HG03196 (cell line): ENCODE measurements around the gene ANO6.
"Not testable (repeated sequence)": the region's sequence is repeated elsewhere in the genome, so short reads cannot be mapped to it uniquely, and the experiment has no call there.

ENCODE experiments used
- ATAC-seq: cut with Tn5 transposase; IDR thresholded peaks from one replicate; pipeline ENCODE4 v1.9.1; 2021; ENCODE audit not compliant: unreplicated experiment

Gene ANO6

GRCh38 chr12:45389426-45389825 is 173.5 kb downstream of the ANO6 start:
- ATAC-seq = no peak

GRCh38 chr12:45397499-45397898 is 181.6 kb downstream of the ANO6 start:
- ATAC-seq = not testable (repeated sequence)

GRCh38 chr12:45398552-45398951 is 182.7 kb downstream of the ANO6 start:
- ATAC-seq = no peak

DNA sequence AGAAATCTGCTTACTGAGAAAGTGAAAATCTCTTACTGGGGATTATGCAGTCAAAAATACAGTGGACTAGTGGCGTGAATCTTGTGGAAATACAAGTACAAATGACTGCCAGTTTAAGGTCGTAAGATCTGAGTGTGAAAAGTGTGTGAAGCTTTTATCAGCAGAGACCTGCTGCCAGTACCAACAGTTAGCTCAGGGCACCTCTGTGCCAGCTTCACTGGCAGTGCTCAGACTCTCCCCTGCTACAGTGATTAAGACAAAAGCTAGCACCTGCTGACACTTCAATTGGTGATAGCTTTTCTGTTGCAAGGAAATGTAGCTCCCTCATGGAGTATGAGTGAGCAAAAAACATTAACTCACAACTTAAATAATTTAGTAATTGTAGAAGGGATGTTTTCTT is 185.1 kb downstream of the ANO6 start:
- ATAC-seq = no peak

DNA sequence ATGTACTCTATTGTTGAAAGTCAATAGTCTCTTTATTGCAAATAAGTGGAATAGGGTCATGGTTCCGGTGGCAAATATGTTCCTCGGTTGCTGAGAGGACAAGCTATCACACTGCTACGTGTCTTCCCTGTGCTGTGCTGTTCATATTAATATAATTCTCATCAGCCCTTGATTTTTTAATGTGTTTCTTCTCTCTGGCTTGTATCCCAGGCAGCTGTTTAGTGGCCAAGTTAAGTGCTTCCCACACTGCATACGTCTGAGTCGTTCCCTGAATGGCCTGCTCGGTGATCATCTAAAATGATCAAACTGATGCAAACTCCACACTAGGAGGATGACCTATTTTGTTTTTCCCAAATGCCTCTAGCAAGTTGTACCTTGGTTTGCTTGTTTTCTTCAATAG is 186.4 kb downstream of the ANO6 start:
- no peak for ATAC-seq

DNA sequence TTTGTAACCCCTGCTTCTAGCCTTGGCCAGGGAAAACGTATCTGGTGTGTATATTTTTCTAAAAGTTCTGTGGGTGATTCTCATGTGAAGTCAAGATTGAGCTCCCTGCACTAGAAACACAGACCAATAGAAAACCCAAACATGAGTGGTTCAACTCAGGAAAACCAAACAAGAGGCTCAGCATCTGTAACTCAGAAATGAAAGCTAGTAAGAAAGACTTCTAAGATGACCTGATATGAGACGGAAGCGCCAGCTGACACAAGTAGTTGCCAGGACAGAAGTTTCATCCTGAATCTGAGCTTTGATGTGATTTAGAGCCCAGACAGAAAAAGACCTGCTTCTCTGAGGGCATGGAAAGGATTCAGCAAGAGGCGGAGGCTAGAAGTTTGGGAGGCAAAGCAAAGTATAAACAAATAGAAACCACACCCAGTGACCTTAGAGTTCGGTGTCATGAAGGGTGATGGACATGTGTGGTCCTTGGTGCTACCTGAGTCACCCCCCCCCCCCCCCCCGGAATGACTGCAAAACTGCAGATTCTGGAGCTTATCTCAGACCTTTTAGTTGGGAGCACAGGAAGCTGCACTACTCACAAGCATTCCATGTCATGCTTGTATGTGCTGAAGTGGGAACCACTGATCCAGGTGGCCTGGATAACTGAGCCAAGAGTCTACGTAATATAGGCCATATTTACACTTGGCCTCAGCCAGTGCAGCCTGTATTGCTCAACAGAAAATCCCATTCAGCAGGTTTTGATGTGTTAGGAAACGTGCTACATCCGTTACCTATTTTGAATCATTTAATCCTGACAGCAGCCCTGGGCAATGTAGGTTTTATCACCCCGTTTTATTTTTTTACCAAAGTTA is 191.3 kb downstream of the ANO6 start:
- no peak for ATAC-seq

GRCh38 chr12:45407981-45408728 is 192.3 kb downstream of the ANO6 start:
- ATAC-seq = no peak

- no peak for ATAC-seq
These were observed 192.8 kb downstream of the ANO6 start for GRCh38 chr12:45408729-45409114.

DNA sequence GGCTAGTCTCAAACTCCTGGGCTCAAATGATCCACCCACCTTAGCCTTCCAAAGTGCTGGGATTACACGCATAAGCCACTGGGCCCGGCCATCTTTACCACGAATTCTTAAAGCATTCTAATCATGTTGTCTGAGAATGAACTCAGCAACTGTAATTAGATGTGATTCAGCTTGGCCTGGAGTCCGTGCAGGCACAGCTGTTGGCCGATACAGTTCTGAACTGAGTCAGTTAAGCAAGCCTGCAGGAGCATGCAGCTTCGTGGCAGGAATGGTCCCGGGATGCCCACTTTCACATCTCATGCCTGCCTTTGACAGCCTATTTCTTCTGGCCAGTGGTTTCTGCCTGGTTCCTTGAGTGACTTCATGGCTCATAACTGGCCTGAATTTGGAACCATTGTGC is 194.1 kb downstream of the ANO6 start:
- ATAC-seq = no peak

DNA sequence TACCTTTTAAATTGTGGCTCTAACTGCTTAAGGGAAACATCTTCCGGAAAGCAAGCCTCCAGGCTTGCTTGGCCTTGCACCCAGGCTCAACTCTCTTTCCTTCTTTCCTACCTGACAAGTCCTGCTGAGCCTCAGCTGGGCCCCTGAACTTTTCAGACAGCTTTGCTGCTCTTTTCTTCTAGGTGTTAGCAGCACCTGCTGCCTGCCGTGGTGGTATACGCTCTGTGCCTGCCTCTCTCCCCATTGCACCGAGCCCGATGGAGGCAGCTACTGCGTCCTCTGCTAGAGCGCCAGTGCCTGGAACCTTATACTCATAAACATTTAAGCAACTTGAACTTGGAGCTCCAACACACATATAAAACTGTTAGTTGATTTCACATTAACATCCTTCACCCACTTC is 195.7 kb downstream of the ANO6 start:
- ATAC-seq = no peak

GRCh38 chr12:45415393-45415817 is 199.5 kb downstream of the ANO6 start:
- ATAC-seq = peak; percentile 92

DNA sequence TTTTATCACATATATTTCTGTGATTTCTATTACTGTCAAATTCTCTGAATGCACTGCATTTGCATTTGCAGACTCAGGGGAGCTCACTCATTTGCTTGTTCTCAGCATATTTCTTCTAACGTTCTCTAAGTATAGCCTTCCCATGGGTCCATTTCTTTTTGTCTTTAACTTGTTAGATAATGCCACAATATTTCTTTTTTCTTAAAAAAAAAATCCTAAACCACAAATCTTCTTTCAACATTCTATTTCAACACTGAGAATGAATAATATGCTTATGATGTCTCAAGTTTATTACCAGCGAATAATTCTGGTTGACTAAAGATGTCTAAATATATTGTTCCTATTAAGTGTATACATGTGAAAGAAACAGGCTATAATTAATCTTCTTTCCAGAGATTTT is 200.2 kb downstream of the ANO6 start:
- no peak for ATAC-seq

DNA sequence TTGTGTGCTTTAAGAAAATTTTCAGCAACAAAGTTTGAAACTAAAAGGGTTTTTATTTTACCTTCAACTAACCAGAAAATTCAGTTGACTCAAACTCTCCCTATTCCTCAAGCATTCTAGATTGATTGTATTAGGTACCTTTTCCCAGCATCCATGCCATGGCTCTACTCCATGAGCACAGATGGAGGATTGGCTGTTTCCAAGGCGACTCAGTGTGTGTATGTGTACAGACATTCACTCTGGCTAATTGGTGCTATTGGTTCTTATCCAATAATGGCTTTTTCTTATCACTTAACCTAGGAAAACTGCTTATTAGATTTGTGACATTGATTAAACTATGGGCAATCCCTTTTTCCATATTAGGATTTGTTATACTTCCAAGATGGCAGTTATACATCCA is 202.6 kb downstream of the ANO6 start:
- no peak for ATAC-seq

DNA sequence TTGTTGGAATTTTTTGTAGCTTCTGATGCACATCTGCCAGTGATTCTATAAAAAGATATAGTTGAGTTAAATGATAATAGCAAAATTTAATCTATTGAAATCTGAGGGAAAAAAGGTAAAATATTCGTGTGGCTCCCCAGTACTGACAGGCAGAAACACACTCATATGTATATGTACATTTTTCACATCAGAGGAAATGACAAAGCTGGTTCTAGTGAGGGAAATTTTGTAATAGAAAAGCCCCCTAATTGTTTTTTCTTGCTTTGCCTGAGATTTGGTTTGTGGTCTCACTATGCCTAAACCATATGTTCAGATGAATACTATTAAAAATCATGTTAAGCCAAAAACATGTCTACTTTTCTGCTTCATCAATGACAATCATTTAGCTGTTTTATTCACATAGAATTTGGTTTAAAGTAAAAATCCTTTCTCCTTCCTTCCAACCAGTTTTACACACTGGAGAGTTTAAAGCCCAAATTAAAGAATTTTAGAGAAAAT is 203.5 kb downstream of the ANO6 start:
- no peak for ATAC-seq

DNA sequence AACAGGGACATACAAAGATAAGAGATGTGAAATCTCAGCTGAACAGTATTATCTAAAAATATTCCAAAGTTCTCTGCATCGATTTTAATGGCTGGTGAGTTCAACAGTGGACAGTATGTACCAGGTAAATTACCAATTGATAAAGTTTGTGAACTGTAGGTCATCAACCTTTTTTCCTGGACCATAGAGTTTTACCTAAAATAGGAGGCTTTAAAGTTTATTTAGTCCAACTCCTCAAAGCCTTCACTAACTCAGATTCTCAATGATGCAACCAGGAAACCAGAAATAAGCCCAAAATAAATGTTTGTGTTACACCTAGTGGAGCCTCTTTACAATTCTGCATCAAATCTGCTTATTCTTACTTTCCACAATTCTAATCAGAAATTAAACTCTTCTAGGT is 205.8 kb downstream of the ANO6 start:
- ATAC-seq = no peak

DNA sequence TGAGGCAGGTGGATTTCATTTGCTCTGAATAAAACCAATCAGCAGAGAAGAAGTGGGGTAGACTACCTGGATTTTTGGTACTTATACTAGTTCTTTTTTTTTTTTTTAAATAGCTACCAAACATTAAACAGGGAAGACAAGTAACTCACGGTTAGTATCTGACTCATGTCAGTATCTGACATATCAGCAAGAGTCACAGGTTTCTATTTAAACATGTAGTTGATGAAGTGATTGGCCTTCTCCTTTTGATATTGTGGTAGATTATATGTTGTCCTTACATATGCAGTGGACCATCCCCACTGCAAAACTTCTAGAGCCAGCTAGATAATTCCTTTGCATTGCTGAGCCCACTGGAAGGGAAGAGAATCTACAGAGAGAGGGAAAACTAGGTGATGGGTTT is 208.0 kb downstream of the ANO6 start:
- no peak for ATAC-seq

DNA sequence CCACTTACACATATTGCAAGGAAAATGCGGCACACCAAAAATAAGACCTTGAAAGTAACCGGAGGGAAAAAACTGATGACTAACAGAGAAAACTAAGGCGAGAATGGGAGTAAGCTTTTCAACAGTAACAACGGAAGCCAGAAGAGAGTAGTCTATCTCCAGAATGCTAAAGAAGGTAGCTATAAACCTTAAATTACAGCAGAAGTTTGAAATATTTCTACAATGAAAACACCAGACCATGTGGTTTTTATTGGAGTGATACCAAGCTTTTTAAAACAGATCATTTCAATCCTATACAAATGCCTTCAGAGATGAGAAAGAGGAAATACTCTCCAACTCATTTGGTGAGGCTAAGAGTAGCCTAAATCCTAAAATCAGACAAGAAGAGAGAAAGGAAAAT is 209.5 kb downstream of the ANO6 start:
- no peak for ATAC-seq

DNA sequence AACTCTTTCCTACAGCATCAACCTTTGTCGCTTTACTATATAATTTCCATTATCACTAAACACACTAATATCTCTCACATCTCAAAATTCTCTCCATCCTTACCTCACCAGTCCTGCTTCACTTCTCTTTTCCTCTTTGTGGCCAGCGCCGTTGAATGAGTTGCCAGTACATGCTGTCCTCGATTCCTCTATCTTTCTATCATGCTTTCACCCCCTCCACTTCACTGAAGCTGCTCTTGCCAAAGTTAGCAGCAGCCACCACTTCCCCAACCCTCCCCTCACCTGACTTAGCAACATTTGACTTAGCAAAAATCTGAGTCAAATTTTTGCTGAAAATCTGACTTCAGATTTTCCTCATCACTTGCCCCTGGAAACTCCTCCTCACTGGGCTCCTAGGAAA is 210.4 kb downstream of the ANO6 start:
- ATAC-seq = no peak

DNA sequence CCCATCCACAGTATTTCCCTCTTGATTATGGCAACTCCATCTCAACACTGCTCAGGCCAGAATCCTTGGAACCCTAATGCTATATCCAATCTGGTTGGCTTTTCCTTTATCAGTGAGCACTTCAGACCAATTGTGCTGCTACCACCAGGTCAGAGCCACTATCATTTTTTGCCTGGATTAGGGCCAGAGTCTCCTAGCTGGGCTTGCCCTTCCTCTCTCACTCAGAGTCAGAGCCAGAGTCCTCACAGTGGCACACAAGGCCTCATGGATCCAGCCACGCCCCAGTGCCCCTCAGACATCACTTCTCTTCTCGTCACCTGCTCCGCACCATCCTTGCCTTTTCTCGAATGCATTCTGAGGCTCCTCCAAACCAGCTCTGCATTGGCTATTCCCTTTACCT is 211.1 kb downstream of the ANO6 start:
- ATAC-seq = no peak

DNA sequence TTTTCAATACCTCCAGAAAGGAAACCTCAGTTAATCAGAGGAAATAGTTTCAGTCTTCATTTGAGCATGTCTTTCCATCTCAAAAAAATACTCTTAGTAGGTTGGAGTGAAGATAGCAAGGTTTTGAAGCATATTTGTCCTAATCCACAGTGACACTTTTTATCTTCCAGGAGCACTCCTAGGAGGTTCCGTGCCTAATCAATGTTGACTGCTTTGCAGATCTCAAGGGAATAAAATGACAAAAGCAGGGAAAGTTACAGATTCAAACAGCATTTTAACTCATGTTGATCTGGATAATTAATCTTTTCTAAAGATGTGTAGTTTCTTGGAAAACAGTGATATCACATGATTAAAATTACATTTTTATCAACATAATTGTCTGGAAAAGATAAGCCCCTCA is 213.9 kb downstream of the ANO6 start:
- ATAC-seq = no peak

DNA sequence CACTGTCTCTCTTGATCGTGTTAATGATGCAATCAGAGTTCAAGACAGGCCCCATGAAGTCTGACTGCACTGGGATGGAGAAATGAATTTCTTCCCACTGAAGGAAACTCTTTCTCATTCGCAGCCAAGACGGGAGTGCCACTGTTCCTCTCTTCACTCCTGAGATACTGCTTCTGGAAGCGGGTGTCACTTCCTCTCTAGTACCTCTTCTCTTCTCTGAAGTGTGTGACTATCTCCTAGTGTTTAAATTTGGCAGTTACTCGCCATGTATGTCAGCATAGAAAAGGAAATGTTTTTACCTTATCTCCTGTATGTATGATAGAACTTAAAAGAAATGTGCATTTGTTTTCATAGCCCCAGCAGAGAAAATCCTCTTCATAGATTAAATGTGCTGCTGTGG is 215.2 kb downstream of the ANO6 start:
- no peak for ATAC-seq

DNA sequence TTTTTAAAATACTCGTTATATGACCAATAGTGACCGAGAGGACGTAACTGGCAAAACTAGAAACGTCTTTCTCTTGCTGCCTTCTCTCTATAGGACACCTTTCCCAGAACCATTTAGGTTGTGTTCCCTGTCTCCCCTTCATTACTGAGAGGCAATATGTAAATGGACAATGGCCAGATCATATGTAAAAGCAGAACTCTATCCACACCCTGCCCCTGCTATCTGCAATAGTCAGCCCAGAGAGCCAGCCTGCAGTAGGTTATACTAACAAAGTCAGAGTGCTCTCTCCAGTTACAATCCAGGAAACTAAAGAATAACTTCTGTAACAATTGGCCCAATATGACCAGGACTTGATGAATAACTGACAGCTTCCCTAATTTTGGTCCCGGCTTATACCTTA is 216.8 kb downstream of the ANO6 start:
- ATAC-seq = no peak
